IMR-90 (cell line): Measurements from ENCODE around the gene EDIL3. TPM values are rescaled to one million over a fixed set of nuclear protein-coding genes. Genes with fewer than 3 reads are reported as not detected.

ENCODE experiments used
- ATAC-seq: fragments of 200-7000 bp; cut with Tn5 transposase; 2 replicates; pipeline ENCODE4 v1.9.1; 2020; ENCODE audit warnings: low read depth, mild to moderate bottlenecking, moderate library complexity
- BruUV-seq: library from RNA; stranded (reverse); fragments of 400-500 nt; replicated peaks from 2 replicates; lab custom pipeline; 2021; lab: Mats Ljungman, UMichigan
- CTCF ChIA-PET: fragments of 300-600 bp; formaldehyde crosslinking; extraction: SDS; loops from one replicate; lab custom pipeline; 2021; ENCODE audit warnings: antibody characterized with exemption; lab: Yijun Ruan, JAX
- POLR2A ChIA-PET: fragments of 300-600 bp; sonication (Branson Sonifier 250); formaldehyde crosslinking; loops from one replicate; lab custom pipeline; 2022; ENCODE audit warnings: antibody characterized with exemption; ENCODE audit not compliant: unreplicated experiment; lab: Charles Lee
- DNase-seq: peaks from one replicate; pipeline ENCODE4 v3.0.0; 2013
- H2AFZ ChIP-seq: replicated peaks from 2 replicates; pipeline ENCODE3; 2013; ENCODE audit warnings: low read length, mild to moderate bottlenecking; ENCODE audit not compliant: poor library complexity
- H2AK5ac ChIP-seq: 2 replicates; pipeline ENCODE4 v1.6.1; 2013; ENCODE audit warnings: low read depth, low read length, inconsistent platforms
- H2AK9ac ChIP-seq: replicated peaks from 2 replicates; pipeline ENCODE3; 2013; ENCODE audit warnings: mild to moderate bottlenecking, low read depth, low read length, moderate library complexity; ENCODE audit not compliant: poor library complexity
- H2BK120ac ChIP-seq: 2 replicates; pipeline ENCODE4 v1.6.1; 2013; ENCODE audit warnings: low read depth, low read length, inconsistent platforms
- H2BK15ac ChIP-seq: 3 replicates; pipeline ENCODE4 v1.6.1; 2013; ENCODE audit warnings: low read depth, low read length, inconsistent platforms
- H2BK20ac ChIP-seq: 2 replicates; pipeline ENCODE4 v1.6.1; 2013; ENCODE audit warnings: low read depth, mild to moderate bottlenecking, inconsistent platforms, low read length, moderate library complexity
- H2BK5ac ChIP-seq: 2 replicates; pipeline ENCODE4 v1.6.1; 2013; ENCODE audit warnings: mild to moderate bottlenecking, low read depth, low read length, inconsistent platforms; ENCODE audit not compliant: poor library complexity, severe bottlenecking
- H3K14ac ChIP-seq: replicated peaks from 2 replicates; pipeline ENCODE4 v1.6.1; 2013; ENCODE audit warnings: low read depth, low read length, inconsistent platforms
- H3K18ac ChIP-seq: 2 replicates; pipeline ENCODE4 v1.6.1; 2013; ENCODE audit warnings: low read depth, low read length, control low read depth
- H3K23ac ChIP-seq: 2 replicates; pipeline ENCODE4 v1.6.1; 2013; ENCODE audit warnings: low read depth, low read length, inconsistent platforms
- H3K27ac ChIP-seq: 2 replicates; pipeline ENCODE4 v1.5.1; 2013; ENCODE audit warnings: mild to moderate bottlenecking, control low read depth, low read length; ENCODE audit not compliant: insufficient read depth
- H3K27me3 ChIP-seq: 2 replicates; pipeline ENCODE4 v1.6.1; 2013; ENCODE audit warnings: low read length; ENCODE audit not compliant: control insufficient read depth, insufficient read depth
- H3K36me3 ChIP-seq: 2 replicates; pipeline ENCODE4 v1.6.1; 2013; ENCODE audit warnings: low read length, mixed read lengths; ENCODE audit not compliant: control insufficient read depth, insufficient read depth
- H3K4ac ChIP-seq: 2 replicates; pipeline ENCODE4 v1.6.1; 2013; ENCODE audit warnings: low read depth, low read length, inconsistent platforms
- H3K4me1 ChIP-seq: 2 replicates; pipeline ENCODE4 v1.6.1; 2013; ENCODE audit warnings: low read length, mixed read lengths; ENCODE audit not compliant: control insufficient read depth, insufficient read depth
- H3K4me2 ChIP-seq: 2 replicates; pipeline ENCODE4 v1.6.1; 2013; ENCODE audit warnings: low read depth, mild to moderate bottlenecking, control low read depth, low read length, moderate library complexity
- H3K4me3 ChIP-seq: 2 replicates; pipeline ENCODE4 v1.5.1; 2013; ENCODE audit warnings: low read depth, mild to moderate bottlenecking, control low read depth, low read length, moderate library complexity; ENCODE audit not compliant: insufficient read depth
- H3K56ac ChIP-seq: 2 replicates; pipeline ENCODE4 v1.6.1; 2013; ENCODE audit warnings: low read length, inconsistent platforms; ENCODE audit not compliant: insufficient read depth; ENCODE audit errors: extremely low read depth
- H3K79me1 ChIP-seq, 2 experiments: 2 replicates each; pipeline ENCODE4 v1.6.1; 2013; ENCODE audit warnings: low read length in 2 of 2, inconsistent platforms in 1 of 2, low read depth in 1 of 2
- H3K9ac ChIP-seq: 2 replicates; pipeline ENCODE4 v1.6.1; 2013; ENCODE audit warnings: low read depth, low read length, control low read depth
- H3K9me1 ChIP-seq: 2 replicates; pipeline ENCODE4 v1.6.1; 2013; ENCODE audit warnings: low read length, inconsistent platforms; ENCODE audit not compliant: insufficient read depth
- H3K9me3 ChIP-seq: 2 replicates; pipeline ENCODE4 v1.6.1; 2013; ENCODE audit warnings: low read length; ENCODE audit not compliant: control insufficient read depth, insufficient read depth
- H4K20me1 ChIP-seq: 2 replicates; pipeline ENCODE4 v1.6.1; 2013; ENCODE audit warnings: low read length, inconsistent platforms; ENCODE audit not compliant: insufficient read depth
- H4K5ac ChIP-seq: 2 replicates; pipeline ENCODE4 v1.6.1; 2013; ENCODE audit warnings: mild to moderate bottlenecking, low read depth, low read length, control low read depth
- H4K8ac ChIP-seq, 2 experiments: 2 replicates each; pipeline ENCODE4 v1.6.1; 2013; ENCODE audit warnings: low read depth in 2 of 2, low read length in 2 of 2, control low read depth in 1 of 2, inconsistent platforms in 1 of 2
- H4K91ac ChIP-seq: 2 replicates; pipeline ENCODE4 v1.6.1; 2013; ENCODE audit warnings: low read depth, low read length, inconsistent platforms; ENCODE audit not compliant: insufficient read depth
- CEBPB ChIP-seq: IDR thresholded peaks from 2 replicates; pipeline ENCODE4 v1.6.1; 2012; ENCODE audit warnings: low read depth, low read length, improper control_type of control experiment
- MAFK ChIP-seq: IDR thresholded peaks from 2 replicates; pipeline ENCODE4 v1.6.1; 2012; ENCODE audit warnings: low read depth, low read length, improper control_type of control experiment
- MXI1 ChIP-seq: IDR thresholded peaks from 2 replicates; pipeline ENCODE4 v1.6.1; 2012; ENCODE audit warnings: low read depth, mild to moderate bottlenecking, low read length, moderate library complexity, borderline replicate concordance
- NFE2L2 ChIP-seq: fragments of 150-350 bp; IDR thresholded peaks from 2 replicates; pipeline ENCODE4 v1.6.1; 2016; ENCODE audit warnings: low read depth, mild to moderate bottlenecking, low read length
- POLR2A ChIP-seq: IDR thresholded peaks from 2 replicates; pipeline ENCODE4 v1.6.1; 2012; ENCODE audit warnings: mild to moderate bottlenecking, low read depth, low read length
- RAD21 ChIP-seq: IDR thresholded peaks from 2 replicates; pipeline ENCODE4 v1.6.1; 2012; ENCODE audit warnings: low read length, improper control_type of control experiment
- RCOR1 ChIP-seq: IDR thresholded peaks from 2 replicates; pipeline ENCODE4 v1.6.1; 2012; ENCODE audit warnings: mild to moderate bottlenecking, low read length, improper control_type of control experiment; ENCODE audit not compliant: insufficient replicate concordance
- WGBS, 2 experiments: methylation state at CpG; one replicate each; pipeline versions ENCODE4 v1.1.5 to v1.1.7; 2013; ENCODE audit warnings: missing lambda C conversion rate in 2 of 2; ENCODE audit not compliant: insufficient read length in 1 of 2; ENCODE audit errors: extremely low coverage in 2 of 2; 5-methylcytosine and 5-hydroxymethylcytosine counted together
- dilution Hi-C: fragments of 300-500 bp; cut with HindIII; formaldehyde crosslinking; loops from one replicate; pipeline ENCODE4 v1.14.3; 2018; ENCODE audit warnings: low sequenced_read_pairs; ENCODE audit not compliant: unreplicated experiment
- in situ Hi-C: fragments of 300-500 bp; cut with MboI; formaldehyde crosslinking; loops from 3 replicates; pipeline ENCODE4 v1.14.3; 2019; ENCODE audit warnings: low sequenced_read_pairs, inconsistent platforms, mixed read lengths
- intact Hi-C: fragments of 100-400 bp; cut with micrococcal nuclease; formaldehyde crosslinking; loops from 2 replicates; pipeline ENCODE4 v1.10.0; 2022
- polyA plus RNA-seq, 3 experiments: library from polyadenylated mRNA; depleted of rRNA; stranded (reverse); fragments of >200 nt; gene quantifications; 2 replicates each; pipeline ENCODE4 v1.2.3, GENCODE V29; 2012; ENCODE audit warnings: low replicate concordance in 1 of 3
- total RNA-seq: library from RNA; depleted of rRNA; stranded (reverse); fragments of >200 nt; gene quantifications from 2 replicates; pipeline ENCODE4 v1.2.3, GENCODE V29; 2012
- TF ChIP-seq, protein P1 (sequence below): fragments of 150-350 bp; IDR thresholded peaks from 2 replicates; pipeline ENCODE4 v1.6.1; 2016; ENCODE audit warnings: low read depth, mild to moderate bottlenecking, low read length, moderate library complexity, borderline replicate concordance
- TF ChIP-seq, protein P2 (sequence below): conservative IDR thresholded peaks from 2 replicates; pipeline ENCODE4 v1.5.1; 2012; ENCODE audit warnings: mild to moderate bottlenecking, low read depth, low read length, improper control_type of control experiment

The EDIL3 gene
- total and polyA plus RNA-seq, 2 of the 4 experiments (the other 2 are of a cell fraction) = 55.5 to 82.8 TPM

DNA sequence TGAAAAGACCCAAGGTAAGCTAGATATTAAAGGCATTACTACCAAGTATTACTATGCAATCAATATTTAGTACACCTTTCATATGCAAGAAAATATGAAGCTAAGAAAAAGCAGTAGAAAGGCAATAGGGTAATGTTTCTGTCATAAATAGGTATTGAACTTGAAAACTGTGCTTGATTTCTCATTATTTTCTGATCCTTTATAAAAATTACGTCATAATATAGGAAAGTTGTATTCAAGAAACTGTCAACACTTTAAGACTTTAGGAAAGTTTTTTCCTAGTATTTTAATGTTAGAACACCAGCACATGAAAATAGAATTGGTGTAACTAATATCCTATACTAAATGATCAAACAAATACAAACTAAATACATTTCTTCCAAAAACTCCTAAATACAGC is 133.2 kb downstream of the EDIL3 start:
- Histone ChIP-seq H3K14ac (no peak overlapping the region), H3K56ac (no peak overlapping the region), H3K9me3 (no peaks in the 10 kb centered on the region), H2AK5ac (no peak overlapping the region), H2AFZ (no peak overlapping the region), H3K79me1 (peaks cover 4 to 10% of the 10 kb centered on the region in 2 experiments; a peak in 3 of 4 replicates), H3K27ac (no peak overlapping the region), H3K18ac (no peak overlapping the region), H3K9ac (no peak overlapping the region), H2AK9ac (no peak overlapping the region), H3K9me1 (no peaks in the 10 kb centered on the region), H4K20me1 (no peaks in the 10 kb centered on the region), H3K4me3 (no peak overlapping the region), H3K4ac (no peak overlapping the region), H2BK15ac (no peak overlapping the region), H4K8ac (no peak overlapping the region), H2BK20ac (no peak overlapping the region), H3K36me3 (no peaks in the 10 kb centered on the region), H3K23ac (no peak overlapping the region), H3K4me1 (peaks cover 5% of the 10 kb centered on the region; the same call in 1 of the 2 replicates), H3K4me2 (no peak overlapping the region), H2BK120ac (no peak overlapping the region), H2BK5ac (no peak overlapping the region), H4K91ac (no peak overlapping the region), H4K5ac (no peak overlapping the region), H3K27me3 (no peaks in the 10 kb centered on the region)
- dilution Hi-C loops = no loop called here
- WGBS, 2 experiments = no CpG with 5 or more reads among the region's 1 CpG
- ChIA-PET POLR2A (no interaction called here), CTCF (no interaction called here)
- BruUV-seq = no TSS peak
- intact Hi-C loops = loop anchor here (10.0 kb wide), 1 partner anchor 793 kb away; no protein-coding TSS in a partner anchor
- in situ Hi-C loops = loop anchor here (10.0 kb wide), 2 partner anchors 317 to 527 kb away; partner anchors contain the start of gene HAPLN1
- ATAC-seq (no peak), DNase-seq (no peak)
- no peak for TF ChIP-seq NFE2L2
- TF ChIP-seq RCOR1 = no peak
- TF ChIP-seq, protein P1, sequence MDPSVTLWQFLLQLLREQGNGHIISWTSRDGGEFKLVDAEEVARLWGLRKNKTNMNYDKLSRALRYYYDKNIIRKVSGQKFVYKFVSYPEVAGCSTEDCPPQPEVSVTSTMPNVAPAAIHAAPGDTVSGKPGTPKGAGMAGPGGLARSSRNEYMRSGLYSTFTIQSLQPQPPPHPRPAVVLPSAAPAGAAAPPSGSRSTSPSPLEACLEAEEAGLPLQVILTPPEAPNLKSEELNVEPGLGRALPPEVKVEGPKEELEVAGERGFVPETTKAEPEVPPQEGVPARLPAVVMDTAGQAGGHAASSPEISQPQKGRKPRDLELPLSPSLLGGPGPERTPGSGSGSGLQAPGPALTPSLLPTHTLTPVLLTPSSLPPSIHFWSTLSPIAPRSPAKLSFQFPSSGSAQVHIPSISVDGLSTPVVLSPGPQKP = no peak
- TF ChIP-seq CEBPB = no peak
- TF ChIP-seq MAFK = no peak
- TF ChIP-seq POLR2A = no peak
- no peak for TF ChIP-seq RAD21
- TF ChIP-seq MXI1 = no peak
- TF ChIP-seq, protein P2, sequence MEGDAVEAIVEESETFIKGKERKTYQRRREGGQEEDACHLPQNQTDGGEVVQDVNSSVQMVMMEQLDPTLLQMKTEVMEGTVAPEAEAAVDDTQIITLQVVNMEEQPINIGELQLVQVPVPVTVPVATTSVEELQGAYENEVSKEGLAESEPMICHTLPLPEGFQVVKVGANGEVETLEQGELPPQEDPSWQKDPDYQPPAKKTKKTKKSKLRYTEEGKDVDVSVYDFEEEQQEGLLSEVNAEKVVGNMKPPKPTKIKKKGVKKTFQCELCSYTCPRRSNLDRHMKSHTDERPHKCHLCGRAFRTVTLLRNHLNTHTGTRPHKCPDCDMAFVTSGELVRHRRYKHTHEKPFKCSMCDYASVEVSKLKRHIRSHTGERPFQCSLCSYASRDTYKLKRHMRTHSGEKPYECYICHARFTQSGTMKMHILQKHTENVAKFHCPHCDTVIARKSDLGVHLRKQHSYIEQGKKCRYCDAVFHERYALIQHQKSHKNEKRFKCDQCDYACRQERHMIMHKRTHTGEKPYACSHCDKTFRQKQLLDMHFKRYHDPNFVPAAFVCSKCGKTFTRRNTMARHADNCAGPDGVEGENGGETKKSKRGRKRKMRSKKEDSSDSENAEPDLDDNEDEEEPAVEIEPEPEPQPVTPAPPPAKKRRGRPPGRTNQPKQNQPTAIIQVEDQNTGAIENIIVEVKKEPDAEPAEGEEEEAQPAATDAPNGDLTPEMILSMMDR = no peak
